ENCODE data around the gene APCDD1. TPM values are rescaled to one million over a fixed set of nuclear protein-coding genes. Genes with fewer than 3 reads are reported as not detected.

Gene APCDD1
- total RNA-seq, 2 experiments from 2014 or later = not detected

- CTCF ChIA-PET = no interaction called here
- no peaks in the 10 kb centered on the region for H3K9me3 Mint-ChIP-seq
- intact Hi-C loops (cut with DNase I, micrococcal nuclease) = no loop called here
These were observed 23.8 kb upstream of the APCDD1 start for GRCh38 chr18:10430677-10431076.

DNA sequence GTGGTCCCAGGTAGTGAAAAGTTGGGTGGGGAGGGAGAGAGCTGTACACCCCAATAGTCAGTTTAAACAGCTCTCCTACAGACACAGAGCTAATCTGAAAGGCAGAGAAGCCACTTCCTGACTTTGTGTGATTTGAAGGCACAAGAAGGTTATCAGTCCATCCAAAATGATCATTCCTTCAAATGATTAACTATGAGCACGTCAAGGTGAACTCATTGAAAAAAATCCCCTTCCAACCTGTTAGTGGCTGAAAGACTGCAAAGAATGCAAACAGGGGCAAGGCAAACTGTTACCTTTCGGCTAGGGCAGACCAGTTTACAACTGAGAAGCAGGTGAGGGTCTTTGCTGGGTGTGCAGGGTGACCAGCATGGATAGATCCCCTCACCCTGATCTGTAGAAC, 22.8 kb upstream of the APCDD1 start:
- Mint-ChIP-seq H3K36me3 (ENCODE audit: low read depth) (no peaks in the 10 kb centered on the region), H3K27ac (no peak overlapping the region), H3K9me3 (no peaks in the 10 kb centered on the region), H3K27me3 (peaks cover under 1% of the 10 kb centered on the region), H3K4me3 (no peak overlapping the region), H3K4me1 (ENCODE audit: low read depth) (no peaks in the 10 kb centered on the region)
- ChIA-PET CTCF (no interaction called here), POLR2A (no interaction called here)
- H3K4me1 ChIP-seq (ENCODE audit: insufficient read depth, low read length) = no peaks in the 10 kb centered on the region
- no peak for DNase-seq
- ATAC-seq (ENCODE audit: poor library complexity) = no peak
- peaks cover 0 to 6% of the 10 kb centered on the region in 2 experiments for H3K27me3 ChIP-seq (ENCODE audit: control insufficient read depth in 1 of 2, insufficient read depth in 2 of 2, low read length in 2 of 2)
- TF ChIP-seq, protein P1, sequence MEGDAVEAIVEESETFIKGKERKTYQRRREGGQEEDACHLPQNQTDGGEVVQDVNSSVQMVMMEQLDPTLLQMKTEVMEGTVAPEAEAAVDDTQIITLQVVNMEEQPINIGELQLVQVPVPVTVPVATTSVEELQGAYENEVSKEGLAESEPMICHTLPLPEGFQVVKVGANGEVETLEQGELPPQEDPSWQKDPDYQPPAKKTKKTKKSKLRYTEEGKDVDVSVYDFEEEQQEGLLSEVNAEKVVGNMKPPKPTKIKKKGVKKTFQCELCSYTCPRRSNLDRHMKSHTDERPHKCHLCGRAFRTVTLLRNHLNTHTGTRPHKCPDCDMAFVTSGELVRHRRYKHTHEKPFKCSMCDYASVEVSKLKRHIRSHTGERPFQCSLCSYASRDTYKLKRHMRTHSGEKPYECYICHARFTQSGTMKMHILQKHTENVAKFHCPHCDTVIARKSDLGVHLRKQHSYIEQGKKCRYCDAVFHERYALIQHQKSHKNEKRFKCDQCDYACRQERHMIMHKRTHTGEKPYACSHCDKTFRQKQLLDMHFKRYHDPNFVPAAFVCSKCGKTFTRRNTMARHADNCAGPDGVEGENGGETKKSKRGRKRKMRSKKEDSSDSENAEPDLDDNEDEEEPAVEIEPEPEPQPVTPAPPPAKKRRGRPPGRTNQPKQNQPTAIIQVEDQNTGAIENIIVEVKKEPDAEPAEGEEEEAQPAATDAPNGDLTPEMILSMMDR (IDR thresholded peaks at IDR 0.05) = no peak
- no peak overlapping the region for H3K4me3 ChIP-seq (ENCODE audit: low read length)
- no peaks in the 10 kb centered on the region for H3K9me3 ChIP-seq (ENCODE audit: control insufficient read depth in 1 of 2, insufficient read depth in 1 of 2, low read length in 2 of 2)
- H3K36me3 ChIP-seq (ENCODE audit: insufficient read depth, low read length) = no peaks in the 10 kb centered on the region
- H3K27ac ChIP-seq (ENCODE audit: low read depth in 1 of 2, low read length in 2 of 2) = no peak overlapping the region
- intact Hi-C loops (cut with DNase I, micrococcal nuclease) = no loop called here

More at GRCh38 chr18:10430677-10431076, 23.8 kb upstream of the APCDD1 start:
- H3K27ac ChIP-seq (ENCODE audit: low read depth in 1 of 2, low read length in 2 of 2) = no peak overlapping the region
- no peaks in the 10 kb centered on the region for H3K36me3 Mint-ChIP-seq (ENCODE audit: low read depth)
- H3K4me3 ChIP-seq (ENCODE audit: low read length) = no peak overlapping the region
- H3K4me1 ChIP-seq (ENCODE audit: insufficient read depth, low read length) = no peaks in the 10 kb centered on the region
- peaks cover 0 to 2% of the 10 kb centered on the region in 2 experiments for H3K27me3 ChIP-seq (ENCODE audit: control insufficient read depth in 1 of 2, insufficient read depth in 2 of 2, low read length in 2 of 2)
- H3K27ac Mint-ChIP-seq = no peak overlapping the region
- no peak overlapping the region for H3K4me3 Mint-ChIP-seq
- H3K9me3 ChIP-seq (ENCODE audit: control insufficient read depth in 1 of 2, insufficient read depth in 1 of 2, low read length in 2 of 2) = no peaks in the 10 kb centered on the region
- H3K4me1 Mint-ChIP-seq (ENCODE audit: low read depth) = no peaks in the 10 kb centered on the region
- H3K27me3 Mint-ChIP-seq = peaks cover 7% of the 10 kb centered on the region
- no peaks in the 10 kb centered on the region for H3K36me3 ChIP-seq (ENCODE audit: insufficient read depth, low read length)
- TF ChIP-seq, protein P1 (IDR thresholded peaks at IDR 0.05) = no peak
- no peak for DNase-seq
- POLR2A ChIA-PET = no interaction called here
- no peak for ATAC-seq (ENCODE audit: poor library complexity)

DNA sequence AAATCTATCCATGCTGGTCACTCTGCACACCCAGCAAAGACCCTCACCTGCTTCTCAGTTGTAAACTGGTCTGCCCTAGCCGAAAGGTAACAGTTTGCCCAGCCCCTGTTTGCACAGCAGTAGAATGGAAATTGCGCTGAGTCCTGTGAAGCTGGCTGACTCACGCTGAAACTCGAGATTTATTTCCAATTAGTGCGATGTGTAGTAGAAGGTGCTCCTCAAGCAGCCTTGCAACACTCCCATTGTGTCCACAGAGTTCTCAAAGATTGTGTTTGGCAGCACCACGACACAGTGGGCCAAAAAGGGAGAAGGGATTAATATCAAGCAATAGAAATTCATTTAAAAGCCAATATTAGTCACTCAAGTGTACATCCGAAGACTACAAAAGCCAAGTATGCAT, 21.7 kb upstream of the APCDD1 start:
- Histone ChIP-seq H3K27me3 (ENCODE audit: control insufficient read depth in 1 of 2, insufficient read depth in 2 of 2, low read length in 2 of 2) (peaks cover 0 to 4% of the 10 kb centered on the region in 2 experiments), H3K27ac (ENCODE audit: low read depth in 1 of 2, low read length in 2 of 2) (no peak overlapping the region), H3K4me3 (ENCODE audit: low read length) (no peak overlapping the region), H3K36me3 (ENCODE audit: insufficient read depth, low read length) (no peaks in the 10 kb centered on the region), H3K9me3 (ENCODE audit: control insufficient read depth in 1 of 2, insufficient read depth in 1 of 2, low read length in 2 of 2) (no peaks in the 10 kb centered on the region), H3K4me1 (ENCODE audit: insufficient read depth, low read length) (no peaks in the 10 kb centered on the region)
- Mint-ChIP-seq H3K4me3 (no peak overlapping the region), H3K27ac (no peak overlapping the region), H3K9me3 (no peaks in the 10 kb centered on the region), H3K27me3 (peaks cover 2% of the 10 kb centered on the region), H3K36me3 (ENCODE audit: low read depth) (no peaks in the 10 kb centered on the region), H3K4me1 (ENCODE audit: low read depth) (no peaks in the 10 kb centered on the region)
- TF ChIP-seq, protein P1 (IDR thresholded peaks at IDR 0.05) = no peak
- ATAC-seq (ENCODE audit: poor library complexity) (no peak), DNase-seq (no peak)
- POLR2A ChIA-PET = no interaction called here
- CTCF ChIA-PET = no interaction called here
- intact Hi-C loops (cut with DNase I, micrococcal nuclease) = no loop called here

All from CD4-positive, alpha-beta T cell (primary cell).